ENCODE data around the gene KCNK3. TPM values are rescaled to one million over a fixed set of nuclear protein-coding genes. Genes with fewer than 3 reads are reported as not detected.

KCNK3 gene
- total RNA-seq, 1 donor from 2014 or later = 26.8 TPM

- Histone ChIP-seq H3K4me3 (no peak overlapping the region), H3K36me3 (no peaks in the 10 kb centered on the region), H3K9me3 (no peaks in the 10 kb centered on the region), H3K27ac (no peak overlapping the region), H3K4me1 (no peaks in the 10 kb centered on the region), H3K27me3 (ENCODE audit: low read depth) (no peaks in the 10 kb centered on the region)
- intact Hi-C loops (cut with DNase I) = no loop called here
- ATAC-seq (no peak), DNase-seq (no peak)
- TF ChIP-seq, protein P1, sequence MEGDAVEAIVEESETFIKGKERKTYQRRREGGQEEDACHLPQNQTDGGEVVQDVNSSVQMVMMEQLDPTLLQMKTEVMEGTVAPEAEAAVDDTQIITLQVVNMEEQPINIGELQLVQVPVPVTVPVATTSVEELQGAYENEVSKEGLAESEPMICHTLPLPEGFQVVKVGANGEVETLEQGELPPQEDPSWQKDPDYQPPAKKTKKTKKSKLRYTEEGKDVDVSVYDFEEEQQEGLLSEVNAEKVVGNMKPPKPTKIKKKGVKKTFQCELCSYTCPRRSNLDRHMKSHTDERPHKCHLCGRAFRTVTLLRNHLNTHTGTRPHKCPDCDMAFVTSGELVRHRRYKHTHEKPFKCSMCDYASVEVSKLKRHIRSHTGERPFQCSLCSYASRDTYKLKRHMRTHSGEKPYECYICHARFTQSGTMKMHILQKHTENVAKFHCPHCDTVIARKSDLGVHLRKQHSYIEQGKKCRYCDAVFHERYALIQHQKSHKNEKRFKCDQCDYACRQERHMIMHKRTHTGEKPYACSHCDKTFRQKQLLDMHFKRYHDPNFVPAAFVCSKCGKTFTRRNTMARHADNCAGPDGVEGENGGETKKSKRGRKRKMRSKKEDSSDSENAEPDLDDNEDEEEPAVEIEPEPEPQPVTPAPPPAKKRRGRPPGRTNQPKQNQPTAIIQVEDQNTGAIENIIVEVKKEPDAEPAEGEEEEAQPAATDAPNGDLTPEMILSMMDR (IDR thresholded peaks at IDR 0.05) = no peak
Observed at GRCh38 chr2:26672818-26673393, 19.6 kb upstream of the KCNK3 start.

GRCh38 chr2:26674002-26674751 is 18.3 kb upstream of the KCNK3 start:
- TF ChIP-seq, protein P1 (IDR thresholded peaks at IDR 0.05) = no peak
- no peak overlapping the region for H3K4me3 ChIP-seq
- no peaks in the 10 kb centered on the region for H3K9me3 ChIP-seq
- no peaks in the 10 kb centered on the region for H3K27me3 ChIP-seq (ENCODE audit: low read depth)
- intact Hi-C loops (cut with DNase I) = no loop called here
- ATAC-seq = no peak
- no peaks in the 10 kb centered on the region for H3K36me3 ChIP-seq
- no peak for DNase-seq
- no peaks in the 10 kb centered on the region for H3K4me1 ChIP-seq
- H3K27ac ChIP-seq = no peak overlapping the region

DNA sequence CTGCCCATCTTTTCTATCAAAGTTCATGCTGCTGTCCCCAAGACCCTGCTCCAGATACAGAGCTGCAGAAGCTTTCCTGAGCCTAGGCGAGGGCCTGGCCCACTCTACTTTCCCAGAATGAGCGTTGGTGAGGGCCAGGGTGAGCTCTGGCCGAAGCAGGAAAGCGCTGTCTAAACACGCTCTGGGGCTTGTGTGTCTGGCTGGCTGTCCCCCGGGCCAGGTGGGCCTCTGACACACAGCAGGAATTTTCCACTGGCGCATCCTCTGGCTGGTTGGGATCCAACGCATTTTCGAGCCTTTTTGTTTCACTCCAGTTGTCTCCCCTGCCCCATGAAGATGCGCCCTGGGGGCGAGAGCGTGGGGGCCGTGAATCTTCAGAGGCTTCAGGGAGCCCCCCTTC is 17.8 kb upstream of the KCNK3 start:
- TF ChIP-seq, protein P1 (IDR thresholded peaks at IDR 0.05) = no peak
- H3K27me3 ChIP-seq (ENCODE audit: low read depth) = no peaks in the 10 kb centered on the region
- intact Hi-C loops (cut with DNase I) = no loop called here
- H3K4me1 ChIP-seq = no peaks in the 10 kb centered on the region
- H3K27ac ChIP-seq = no peak overlapping the region
- no peak overlapping the region for H3K4me3 ChIP-seq
- H3K36me3 ChIP-seq = no peaks in the 10 kb centered on the region
- H3K9me3 ChIP-seq = no peaks in the 10 kb centered on the region
- DNase-seq = no peak
- ATAC-seq = no peak

- no peaks in the 10 kb centered on the region for H3K36me3 ChIP-seq
- intact Hi-C loops (cut with DNase I) = no loop called here
- no peaks in the 10 kb centered on the region for H3K4me1 ChIP-seq
- TF ChIP-seq, protein P1 (IDR thresholded peaks at IDR 0.05) = no peak
- no peak overlapping the region for H3K4me3 ChIP-seq
- H3K27me3 ChIP-seq (ENCODE audit: low read depth) = no peaks in the 10 kb centered on the region
- no peaks in the 10 kb centered on the region for H3K9me3 ChIP-seq
- DNase-seq (no peak), ATAC-seq (no peak)
- H3K27ac ChIP-seq = no peak overlapping the region
Observed at GRCh38 chr2:26675651-26676255, 16.8 kb upstream of the KCNK3 start.

- H3K27ac ChIP-seq = no peak overlapping the region
- no peaks in the 10 kb centered on the region for H3K9me3 ChIP-seq
- intact Hi-C loops (cut with DNase I) = no loop called here
- no peak overlapping the region for H3K4me3 ChIP-seq
- H3K36me3 ChIP-seq = no peaks in the 10 kb centered on the region
- TF ChIP-seq, protein P1 (IDR thresholded peaks at IDR 0.05) = no peak
- DNase-seq (no peak), ATAC-seq (no peak)
- H3K4me1 ChIP-seq = no peaks in the 10 kb centered on the region
- H3K27me3 ChIP-seq (ENCODE audit: low read depth) = no peaks in the 10 kb centered on the region
Observed at GRCh38 chr2:26678035-26678434, 14.5 kb upstream of the KCNK3 start.
